SHP77 (cell line): ENCODE data around the gene PEBP1.

Source experiments
- DNase-seq, 2 experiments: peaks; one replicate each; lab custom pipeline; 2025; lab: John Stamatoyannopoulos, UW

The PEBP1 gene

DNA sequence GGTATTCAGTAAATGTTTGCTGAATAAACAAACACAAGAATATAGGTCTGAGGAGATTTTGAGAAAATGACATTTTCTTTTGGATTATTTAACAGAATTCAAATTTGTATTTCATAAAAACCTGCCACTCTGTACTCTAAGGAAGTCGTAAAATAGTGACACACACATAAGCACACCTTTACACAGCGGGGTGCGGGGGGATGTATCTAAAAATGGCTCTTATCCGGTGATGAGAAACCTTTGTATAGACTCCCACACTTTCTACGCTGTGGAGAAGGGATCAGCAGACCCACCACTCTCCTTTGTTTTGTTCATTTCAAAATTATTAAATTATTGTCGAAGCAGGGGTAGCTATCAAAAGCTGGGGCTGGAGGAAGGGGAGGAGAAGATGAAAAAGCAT is 58.0 kb downstream of the PEBP1 start:
- DNase-seq, result no peak
